Stimulated activated CD4-positive, alpha-beta T cell treated with anti-CD3 and anti-CD28 coated beads, Interleukin-15, amount 100 ng/mL, for 1 hour (primary cell): ENCODE data around the gene TAB2.
"Not testable (repeated sequence)": the region's sequence is repeated elsewhere in the genome, so short reads cannot be mapped to it uniquely, and the experiment has no call there.

Experiments used
- DNase-seq, 2 donors: peaks; one replicate each; pipeline ENCODE4 v3.0.0-alpha.2; 2020; ENCODE audit warnings: low read depth in 1 of 2, low spot score in 1 of 2

Gene TAB2

GRCh38 chr6:149440735-149441671 lies 123.5 kb downstream of the TAB2 start:
- DNase-seq = no peak

DNA sequence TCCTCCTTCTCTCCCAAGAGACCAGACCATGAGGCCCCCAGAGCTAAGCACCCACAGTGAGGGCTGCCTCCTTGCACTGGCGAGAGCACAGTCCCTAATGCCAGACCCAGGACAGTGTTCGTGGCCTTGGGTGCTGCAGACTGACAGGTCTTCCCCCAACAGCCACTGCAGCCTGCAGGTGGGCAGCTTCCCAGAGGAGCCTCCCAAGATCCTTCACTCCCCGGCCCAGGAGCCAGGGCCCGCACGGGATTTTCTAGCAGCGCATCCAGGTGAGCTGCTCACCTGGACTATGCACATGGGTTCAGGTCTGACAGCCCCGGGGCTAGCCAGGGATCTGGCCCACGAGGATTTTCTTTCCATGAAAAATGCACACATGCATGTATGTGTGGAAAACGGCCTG lies 124.2 kb downstream of the TAB2 start:
- DNase-seq = no peak

GRCh38 chr6:149443411-149444181 lies 126.1 kb downstream of the TAB2 start:
- DNase-seq = no peak

- DNase-seq = not testable (repeated sequence)
Observed at GRCh38 chr6:149444360-149445094, 127.0 kb downstream of the TAB2 start.

DNA sequence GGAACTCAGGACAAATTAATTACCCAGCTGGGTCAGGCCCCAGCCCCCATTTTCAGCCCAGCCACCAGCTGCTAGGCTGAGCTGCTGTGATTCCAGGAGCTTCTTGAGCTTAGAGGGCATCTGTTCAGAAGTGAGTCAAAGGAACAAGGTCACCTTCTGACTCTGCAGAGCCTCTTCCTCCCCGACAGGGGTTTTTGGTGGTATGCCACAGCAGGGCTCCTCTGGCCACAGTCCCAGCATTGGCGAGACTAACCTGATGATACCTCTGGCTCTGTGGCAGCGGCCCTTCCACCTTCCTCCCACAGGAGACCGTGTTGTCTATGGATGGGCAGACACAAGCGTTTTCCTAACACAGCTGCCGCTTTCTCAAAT lies 127.6 kb downstream of the TAB2 start:
- no peak for DNase-seq

DNA sequence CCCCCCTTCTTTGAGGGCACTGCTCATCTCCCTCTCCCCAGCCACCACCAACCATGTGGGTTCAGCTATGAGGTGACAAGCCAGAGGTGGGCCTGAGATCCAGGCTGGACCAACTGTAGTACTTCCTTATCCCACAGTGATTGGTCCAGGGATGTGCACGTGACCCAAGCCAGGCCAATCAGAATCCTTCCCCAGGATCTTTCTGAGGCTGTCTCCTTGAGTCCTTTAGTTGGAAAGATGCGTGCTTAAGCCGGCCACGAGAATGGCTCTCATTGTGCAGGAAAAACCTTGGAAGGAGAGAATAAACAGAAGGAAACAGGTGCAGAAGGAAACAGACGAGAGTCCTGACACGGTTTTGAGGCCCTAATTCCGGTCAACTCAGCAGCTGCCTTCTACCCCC lies 128.1 kb downstream of the TAB2 start:
- DNase-seq = no peak

DNA sequence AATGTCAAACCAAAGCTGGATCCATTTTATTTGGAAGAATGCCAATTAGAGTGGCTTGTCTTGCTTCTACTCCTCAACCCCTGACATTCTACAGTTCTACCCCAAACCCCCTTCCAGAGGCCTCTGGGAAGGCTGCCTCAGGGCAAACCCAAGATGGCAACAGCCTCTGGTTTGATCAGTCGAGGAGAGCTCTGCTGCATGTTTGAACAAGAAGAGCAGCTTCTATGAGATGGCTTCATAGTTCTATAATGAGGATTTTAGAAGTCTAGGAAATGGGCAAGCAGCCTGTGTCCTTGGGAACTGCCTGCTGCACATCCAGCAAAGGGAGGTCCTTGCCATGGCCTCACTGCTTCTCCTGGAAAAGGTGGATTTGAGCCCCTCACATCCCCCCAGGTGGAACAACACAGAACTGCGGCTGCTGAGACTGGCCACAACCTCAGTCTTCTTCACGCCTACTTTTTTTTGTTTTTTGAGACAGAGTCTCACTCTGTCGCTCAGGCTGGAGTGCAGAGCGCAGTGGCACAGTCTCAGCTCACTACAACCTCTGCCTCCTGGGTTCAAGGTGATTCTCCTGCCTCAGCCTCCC lies 129.4 kb downstream of the TAB2 start:
- DNase-seq = no peak

DNA sequence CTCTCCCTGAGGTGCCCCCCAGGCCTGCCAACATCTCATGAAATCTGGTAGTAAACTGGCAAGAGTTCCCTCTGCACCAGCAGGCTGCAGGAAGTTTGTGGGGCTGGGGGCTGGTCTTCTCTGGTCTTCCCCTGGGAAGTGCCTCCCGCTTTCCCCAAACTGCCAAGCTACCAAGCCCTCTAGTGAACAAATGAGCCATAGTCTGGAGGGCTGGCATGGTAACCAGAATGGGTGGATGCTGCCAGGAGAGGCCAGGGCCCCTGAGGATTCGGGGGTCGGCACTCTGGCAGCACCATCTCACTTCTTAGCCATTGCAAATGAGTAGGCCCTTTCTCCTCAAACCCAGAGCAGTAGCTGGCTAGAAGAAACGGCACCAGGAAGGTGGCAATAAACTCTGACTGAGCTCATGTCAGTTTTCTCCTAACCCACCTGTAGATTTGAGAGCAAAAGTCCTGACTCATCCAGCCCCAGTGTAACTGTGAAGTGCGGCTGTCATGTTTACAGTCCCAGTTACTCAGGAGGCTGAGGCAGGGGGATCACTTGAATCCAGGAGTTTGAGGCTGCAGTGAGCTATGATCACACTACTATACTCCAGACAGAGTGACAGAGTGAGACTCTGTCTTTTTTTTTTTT lies 131.4 kb downstream of the TAB2 start:
- DNase-seq = no peak

DNA sequence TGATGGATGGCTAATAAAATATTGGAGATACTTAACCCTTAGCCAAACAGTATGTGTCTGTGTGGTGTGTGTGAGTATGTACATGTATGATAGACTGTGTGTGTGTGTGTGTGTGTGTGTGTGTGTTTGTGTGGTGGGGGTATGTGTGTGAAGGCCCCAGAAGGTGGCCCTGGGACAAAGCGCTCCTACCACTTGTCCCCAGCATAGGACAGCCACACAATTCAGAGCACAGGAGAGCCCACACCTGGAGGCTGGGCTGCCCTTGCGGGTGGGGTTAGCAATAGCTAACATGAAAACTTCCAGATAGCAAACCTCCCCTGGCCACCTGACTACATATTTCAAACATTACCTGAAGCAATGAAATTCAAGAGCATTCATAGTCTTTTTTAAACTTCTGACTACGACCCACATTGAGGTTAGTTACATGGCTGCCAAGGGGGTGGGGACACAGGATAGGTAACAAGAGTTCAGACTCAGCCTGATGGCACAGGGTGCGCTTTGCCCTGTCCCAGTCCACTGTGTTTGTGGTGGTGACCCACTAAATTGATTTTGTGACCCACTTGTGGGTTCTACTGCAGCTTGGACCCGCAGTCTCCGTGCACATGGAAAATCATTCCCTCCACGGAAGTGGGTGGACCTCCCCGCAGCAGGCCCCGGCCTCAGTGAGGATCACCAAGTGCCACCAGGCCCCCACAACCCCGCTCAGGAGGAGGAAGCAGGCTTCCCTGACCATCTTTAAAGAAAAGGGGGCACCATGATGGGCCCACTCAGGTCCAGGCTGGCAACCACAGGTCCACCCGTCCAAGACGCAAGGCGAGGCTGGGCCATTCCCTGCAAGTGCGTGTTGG lies 132.5 kb downstream of the TAB2 start:
- DNase-seq = no peak

DNA sequence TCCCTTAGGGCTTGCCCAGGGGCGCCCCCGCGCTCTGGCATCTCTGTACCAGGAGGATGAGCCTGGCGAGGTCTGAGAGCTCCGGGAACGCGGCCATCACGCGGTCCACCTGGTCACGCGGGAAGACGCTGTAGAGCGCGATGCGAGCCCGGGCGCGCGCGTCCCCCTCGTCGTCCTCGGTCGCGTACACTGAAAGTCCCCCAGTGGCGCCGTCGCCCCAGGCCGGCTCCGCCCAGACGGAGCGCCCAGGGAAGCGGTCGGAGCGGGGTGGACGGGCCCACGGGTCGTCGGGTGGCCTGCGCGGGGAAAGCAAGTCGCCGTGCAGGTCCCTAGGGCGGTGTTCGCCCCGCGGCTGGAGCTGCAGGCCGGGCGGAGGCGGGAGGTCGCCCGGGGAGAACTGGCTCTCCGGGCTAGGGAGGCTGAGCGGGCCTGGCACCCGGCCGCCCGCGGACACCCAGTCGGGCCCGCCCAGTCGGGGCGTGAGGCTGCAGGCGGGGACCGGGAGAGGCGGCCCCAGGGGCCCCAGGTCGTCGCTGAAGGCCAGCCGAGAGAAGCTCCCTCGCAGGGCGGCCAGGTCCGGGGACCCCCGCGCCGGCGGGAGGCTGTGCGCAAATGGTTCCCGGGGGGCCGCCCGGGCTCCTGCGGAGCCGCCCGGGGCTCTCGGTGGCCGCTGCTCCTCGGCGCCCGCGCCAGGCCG lies 133.3 kb downstream of the TAB2 start:
- DNase-seq = no peak

- DNase-seq = no peak
Observed at GRCh38 chr6:149451376-149452036, 134.0 kb downstream of the TAB2 start.

DNA sequence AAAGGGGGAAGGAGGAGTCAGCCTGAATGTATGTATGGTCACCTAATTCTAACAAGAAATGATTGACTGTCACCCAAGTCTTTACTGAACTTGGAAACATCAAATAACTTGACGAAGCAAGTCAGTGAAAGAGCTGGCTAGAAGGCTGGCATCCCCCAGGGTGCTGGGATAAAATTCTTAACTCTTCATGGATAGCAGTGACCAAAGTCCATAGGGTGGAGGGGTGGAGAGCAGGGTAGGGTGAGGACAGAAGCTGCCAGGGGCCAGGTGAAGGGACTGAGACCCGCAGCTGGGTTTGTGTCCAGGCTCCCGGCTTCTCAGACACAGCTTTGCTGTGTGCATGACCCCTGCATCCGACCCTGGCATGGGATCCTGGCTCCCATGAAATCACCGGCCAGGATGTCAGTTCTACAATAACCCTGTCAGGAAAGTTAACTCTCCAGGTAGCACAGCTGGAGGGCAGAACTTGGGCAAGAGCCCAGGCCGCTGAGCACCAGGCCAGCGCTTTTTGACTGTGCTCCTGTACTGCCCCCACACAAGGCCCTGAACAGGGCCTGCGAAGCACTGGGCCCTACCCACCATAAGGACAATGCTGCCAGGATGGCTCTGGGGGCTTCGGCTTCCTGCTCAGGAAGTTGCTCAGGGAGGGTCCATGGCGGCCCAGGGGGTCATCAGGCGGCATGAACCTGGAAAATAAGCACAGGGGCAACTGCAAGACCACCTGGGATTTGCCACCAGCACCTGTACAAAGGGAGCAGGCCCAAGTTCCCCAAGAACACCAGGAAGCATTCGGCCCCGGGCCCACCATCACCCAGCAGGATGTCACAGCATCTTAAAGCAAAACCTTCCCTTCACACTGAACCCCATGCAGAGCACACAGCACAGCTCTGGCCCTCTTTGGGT lies 134.8 kb downstream of the TAB2 start:
- DNase-seq = no peak

DNA sequence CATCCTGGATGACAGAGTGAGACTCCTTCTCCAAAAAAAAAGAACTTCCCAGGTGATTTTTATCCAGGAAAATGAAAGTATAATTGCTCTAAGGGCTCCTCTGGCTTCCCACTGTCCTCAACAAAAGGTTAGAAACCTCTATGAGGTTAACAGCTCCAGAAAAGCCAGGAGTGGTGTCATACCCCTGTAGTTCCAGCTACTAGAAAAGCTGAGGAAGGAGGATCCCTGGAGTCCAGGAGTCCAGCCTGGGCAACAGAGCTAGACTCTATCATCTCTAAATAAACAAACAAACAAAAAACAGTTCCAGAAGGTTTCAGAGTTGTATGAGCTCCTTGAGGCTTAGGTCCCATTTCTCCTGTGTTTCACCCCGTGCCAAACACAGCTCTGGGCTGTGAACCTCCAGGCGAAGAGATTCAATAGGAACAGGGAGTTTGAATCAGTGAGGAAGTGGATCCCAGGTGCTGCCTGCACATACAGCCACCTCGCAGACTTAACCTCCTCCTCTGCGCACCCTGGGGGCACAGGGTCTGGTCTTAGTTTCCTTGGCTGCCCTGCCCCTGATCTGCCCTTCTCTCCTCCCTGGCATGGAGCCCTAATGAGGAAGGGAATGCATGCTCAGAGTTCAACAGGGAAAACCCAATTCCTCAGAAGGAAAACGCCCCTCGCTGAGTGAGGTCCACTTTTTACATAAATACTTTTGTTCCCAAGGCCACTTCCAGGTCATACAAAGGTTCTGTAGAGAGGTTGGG lies 136.3 kb downstream of the TAB2 start:
- DNase-seq = no peak

- DNase-seq = no peak
Observed at GRCh38 chr6:149454346-149454848, 136.9 kb downstream of the TAB2 start.

- DNase-seq = no peak
Observed at GRCh38 chr6:149455031-149455732, 137.7 kb downstream of the TAB2 start.
